NOMO-1 treated with DMSO at 0.1 percent for 48 hours (cell line): Measurements from ENCODE around the gene PAK1.

Experiments
- DNase-seq: peaks from one replicate; lab custom pipeline; 2025; ENCODE audit not compliant: unreplicated experiment; lab: John Stamatoyannopoulos, UW

The PAK1 gene

GRCh38 chr11:77475206-77475605, 1.3 kb upstream of the PAK1 start:
- no peak for DNase-seq

- DNase-seq = no peak
These were observed 778 bp upstream of the PAK1 start for GRCh38 chr11:77474684-77475060.

DNA sequence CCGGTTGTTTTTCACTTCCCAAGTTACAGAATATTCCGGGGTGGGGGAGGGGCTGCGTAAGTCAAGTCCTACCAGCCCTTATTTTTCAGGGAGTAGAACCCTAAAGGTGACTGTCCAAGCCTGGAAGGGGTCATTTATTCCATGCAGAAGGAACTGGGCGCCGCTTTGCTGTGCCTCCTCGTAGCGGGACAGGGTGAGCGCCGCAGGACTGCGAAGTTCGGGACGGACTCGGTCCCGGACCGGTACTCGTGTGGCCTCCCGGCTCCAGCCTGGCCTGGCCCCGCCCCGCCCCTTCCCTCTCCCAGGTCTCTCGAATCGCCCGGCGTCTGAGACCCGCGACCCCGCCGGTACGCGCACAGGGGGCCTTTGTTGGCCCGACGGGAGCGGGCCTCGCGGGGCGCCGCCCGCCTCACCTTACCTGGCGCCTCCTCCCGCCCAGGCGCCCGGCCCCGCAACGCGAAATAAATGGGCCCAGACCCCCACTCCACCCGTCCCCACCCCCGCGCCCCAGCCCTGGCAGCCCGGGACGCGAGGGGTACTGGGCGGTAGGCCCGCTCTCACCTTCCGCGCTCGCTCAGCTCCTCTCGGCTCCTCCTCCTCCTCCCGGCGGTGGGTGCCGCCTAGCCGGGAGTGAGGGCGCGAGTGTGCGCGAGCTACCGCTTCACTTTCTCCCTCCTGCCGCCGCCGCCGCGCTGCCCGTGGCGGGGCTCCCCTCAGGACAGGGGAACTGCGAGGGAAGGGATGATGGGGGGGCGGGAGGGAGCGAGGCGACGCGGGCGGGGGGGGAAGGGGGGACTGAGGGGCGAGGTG, 698 bp downstream of the PAK1 start:
- peak; percentile 50 for DNase-seq

- DNase-seq = peak; percentile 43
These were observed 2.2 kb downstream of the PAK1 start for GRCh38 chr11:77471558-77472193.

DNA sequence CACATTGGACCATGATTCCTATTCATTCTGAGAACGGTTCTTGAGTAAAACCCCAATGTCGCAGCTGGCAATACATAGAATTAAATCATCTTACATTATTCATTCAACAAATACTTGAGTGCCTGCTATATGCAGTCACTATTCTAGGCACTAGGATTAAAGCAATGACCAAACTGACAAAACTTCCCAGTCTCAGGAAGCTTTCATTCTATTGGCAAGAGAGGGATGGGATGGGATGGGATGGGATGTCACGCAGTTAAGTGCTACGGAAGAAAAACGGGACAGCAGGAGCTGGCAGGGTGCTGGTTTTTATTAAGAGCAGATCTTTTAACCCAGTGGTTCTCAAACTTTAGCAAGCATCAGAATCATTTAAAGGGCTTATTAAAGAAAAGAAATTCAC, 2.9 kb downstream of the PAK1 start:
- no peak for DNase-seq

DNA sequence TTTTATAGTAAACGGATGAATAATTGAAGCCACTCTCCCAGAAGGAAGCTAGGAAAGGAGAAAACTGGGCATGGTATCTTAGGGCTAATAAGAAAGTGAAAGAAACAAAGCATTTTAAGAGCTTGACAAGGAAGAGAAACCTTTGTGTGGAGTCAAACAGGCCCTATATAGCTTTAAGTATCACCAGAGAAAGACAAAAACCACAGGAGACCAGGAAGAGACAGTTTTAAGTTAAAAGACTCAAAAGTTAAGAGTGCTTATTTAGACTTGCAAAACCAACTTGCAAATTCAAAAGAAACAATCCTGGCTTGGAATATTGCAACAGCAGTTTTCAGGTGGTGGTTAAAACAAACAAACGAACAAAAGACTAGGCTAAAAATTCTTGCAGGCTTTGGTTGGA, 3.4 kb downstream of the PAK1 start:
- peak; percentile 55 for DNase-seq

GRCh38 chr11:77468527-77468926, 5.4 kb downstream of the PAK1 start:
- no peak for DNase-seq

GRCh38 chr11:77467993-77468392, 5.9 kb downstream of the PAK1 start:
- peak; percentile 28 for DNase-seq

DNA sequence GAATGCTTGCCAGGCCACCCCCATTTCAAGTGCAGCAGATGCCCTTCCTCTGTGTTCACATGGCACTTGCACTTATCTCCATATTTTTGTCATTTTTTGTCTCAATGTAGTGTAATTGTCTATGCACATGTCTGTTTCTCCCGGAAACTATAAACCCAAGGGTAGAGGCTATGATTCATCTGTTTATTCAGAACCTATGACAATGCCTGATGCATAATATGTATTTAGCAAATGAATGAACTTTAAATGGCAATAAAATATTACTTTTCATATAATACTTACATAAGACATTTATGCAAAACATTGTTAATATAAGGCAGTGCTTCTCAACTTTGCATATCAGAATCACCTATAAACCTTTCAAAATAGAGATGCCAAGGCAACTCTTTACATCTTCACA, 6.7 kb downstream of the PAK1 start:
- DNase-seq = no peak

GRCh38 chr11:77457340-77457739, 16.6 kb downstream of the PAK1 start:
- no peak for DNase-seq

DNA sequence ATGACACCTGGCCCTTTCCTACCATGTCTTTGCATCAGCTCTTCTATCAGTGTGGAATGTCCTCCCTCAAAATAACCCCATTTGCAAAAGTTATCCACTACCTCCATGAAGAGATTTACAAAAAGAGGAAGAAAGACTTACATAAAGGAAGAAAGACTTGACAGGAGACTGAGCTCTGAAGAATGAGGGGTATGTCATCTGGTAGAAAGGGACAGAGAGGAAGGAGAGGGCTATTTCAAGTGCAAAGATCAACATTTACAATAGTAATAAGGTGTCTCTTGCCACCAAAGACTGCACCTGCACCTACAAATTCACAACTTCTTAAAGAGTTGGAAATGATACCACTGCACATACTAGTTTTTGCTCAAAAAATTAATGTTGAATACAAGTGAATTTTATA, 18.2 kb downstream of the PAK1 start:
- DNase-seq = peak; percentile 79

DNA sequence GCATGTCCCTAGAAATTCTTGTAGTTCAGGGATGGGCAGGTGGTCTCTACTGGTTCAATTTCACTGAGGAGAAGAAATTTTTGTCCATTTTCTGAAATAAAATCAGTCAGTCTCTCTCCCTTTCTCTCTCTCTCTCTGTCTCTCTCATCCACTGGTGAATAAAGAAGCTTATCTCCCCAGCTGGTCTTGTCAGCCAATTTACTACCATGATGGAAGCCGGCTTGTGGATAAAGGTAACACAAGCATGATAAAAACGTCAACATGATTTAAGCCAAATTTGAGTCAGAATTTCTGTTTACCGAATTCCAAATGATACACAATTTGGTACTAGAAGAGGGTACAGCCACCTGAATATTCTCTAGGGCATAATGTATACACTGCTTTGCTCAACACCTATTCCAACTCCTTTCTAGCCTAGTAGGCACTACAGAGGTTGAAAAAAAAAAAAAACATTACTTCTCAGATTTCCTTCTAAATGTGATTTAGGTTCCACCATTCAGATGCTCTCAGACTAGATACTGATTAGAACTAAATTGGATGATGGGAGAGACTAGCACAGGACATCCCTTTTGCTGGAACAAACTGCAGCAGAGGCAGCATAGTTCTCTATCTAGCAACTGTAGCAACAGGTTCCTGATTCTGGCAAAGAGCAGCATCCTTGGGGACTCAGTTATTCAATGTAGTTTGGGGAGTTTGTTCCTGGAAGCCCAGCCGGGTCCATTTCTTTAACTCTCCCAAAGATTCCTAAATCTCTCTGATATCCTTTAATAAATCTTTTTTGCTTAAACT, 18.8 kb downstream of the PAK1 start:
- no peak for DNase-seq

GRCh38 chr11:77450227-77450626, 23.7 kb downstream of the PAK1 start:
- no peak for DNase-seq

DNA sequence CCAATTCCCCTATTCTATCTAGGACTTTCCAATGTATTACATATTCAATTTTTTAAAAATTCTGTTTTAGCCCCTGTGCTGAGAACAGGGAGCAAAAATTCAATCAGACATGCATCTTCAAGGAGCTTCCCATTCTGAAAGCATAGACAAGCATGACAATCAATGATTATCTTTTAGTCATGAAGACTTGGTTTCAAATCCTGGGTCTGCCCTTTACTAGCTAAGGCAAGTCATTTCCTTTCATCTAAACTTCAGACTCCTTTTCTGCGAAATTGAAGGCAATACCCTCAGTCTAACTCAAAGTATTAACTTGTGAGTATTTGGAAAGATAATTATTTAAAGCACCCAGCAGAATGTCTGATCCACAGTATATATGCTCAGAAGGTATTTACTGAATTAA, 24.1 kb downstream of the PAK1 start:
- DNase-seq = no peak

- DNase-seq = peak; percentile 97
These were observed 24.8 kb downstream of the PAK1 start for GRCh38 chr11:77449060-77449521.

- DNase-seq = no peak
These were observed 25.6 kb downstream of the PAK1 start for GRCh38 chr11:77448269-77448668.

DNA sequence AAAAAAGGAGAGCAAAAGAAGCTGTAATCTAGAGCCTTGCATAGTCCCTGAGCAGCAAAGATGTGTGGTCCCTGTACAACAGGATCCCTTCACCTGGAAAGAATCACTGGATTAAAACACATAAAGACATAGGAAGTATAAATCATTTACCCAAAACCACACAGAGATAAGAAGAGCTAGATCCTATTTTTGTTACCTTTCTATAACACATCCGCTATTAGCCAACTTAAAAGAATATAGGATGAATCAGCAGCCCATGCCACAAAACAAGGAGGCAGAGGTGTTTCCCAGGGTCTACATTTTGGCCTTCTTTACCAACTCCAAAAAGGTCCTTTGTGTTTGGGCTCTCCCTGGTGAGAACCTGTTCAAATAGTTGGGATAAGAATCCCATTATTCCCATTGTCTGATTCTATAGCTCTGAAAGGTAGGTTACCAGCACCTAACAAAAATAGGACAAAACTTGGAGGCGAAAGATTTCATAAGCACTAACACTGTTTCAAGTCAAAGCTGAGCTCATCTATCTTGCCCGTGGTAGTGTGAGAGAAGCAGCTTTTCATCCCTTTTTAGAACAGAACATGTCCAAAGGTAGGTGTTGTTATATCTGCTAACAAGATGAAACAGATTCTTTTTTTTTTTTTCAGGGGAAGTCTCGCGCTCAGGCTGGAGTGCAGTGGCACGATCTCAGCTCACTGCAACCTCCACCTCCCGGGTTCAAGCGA, 26.8 kb downstream of the PAK1 start:
- DNase-seq = peak; percentile 69

DNA sequence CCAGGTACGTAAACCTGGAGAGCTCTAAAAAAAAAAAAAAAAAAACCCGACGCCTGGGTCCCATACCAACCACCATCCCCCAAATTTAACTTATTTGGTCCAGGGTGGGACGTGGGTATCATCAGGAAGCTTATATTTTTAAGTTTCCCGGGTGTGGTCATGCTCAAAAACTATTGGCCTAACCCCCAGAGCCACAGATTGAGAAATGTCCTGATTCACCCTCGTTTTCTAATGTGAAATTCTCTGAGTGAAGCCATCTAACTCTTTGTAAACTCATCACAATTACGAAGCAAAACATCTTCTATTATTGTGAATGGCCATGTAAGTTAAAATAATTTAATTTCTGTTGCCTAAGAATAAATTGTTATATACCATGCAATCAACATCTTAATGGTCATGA, 29.6 kb downstream of the PAK1 start:
- peak; percentile 68 for DNase-seq

GRCh38 chr11:77442394-77443053, 31.4 kb downstream of the PAK1 start:
- DNase-seq = no peak

DNA sequence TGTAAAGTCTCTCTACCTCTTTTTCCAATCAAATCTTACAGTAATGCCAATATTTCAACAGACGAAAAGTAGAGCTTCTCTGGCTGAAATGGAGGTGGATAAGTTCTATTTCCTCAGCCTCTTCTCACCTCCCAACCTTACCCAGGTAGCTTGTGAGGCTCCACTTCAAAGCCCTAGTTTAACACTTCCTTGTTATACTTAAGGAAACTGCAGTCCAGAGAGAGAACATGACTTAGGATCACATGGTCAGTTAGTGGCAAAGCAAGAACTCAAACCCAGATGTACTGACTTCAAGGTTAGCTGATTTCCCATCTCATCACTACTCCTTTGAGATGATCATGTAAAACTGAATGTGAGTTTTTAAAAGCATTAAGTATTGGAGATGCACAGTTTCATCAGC, 32.5 kb downstream of the PAK1 start:
- no peak for DNase-seq

GRCh38 chr11:77440678-77441077, 33.2 kb downstream of the PAK1 start:
- no peak for DNase-seq
